ENCODE data around the gene SLC7A7. TPM values are rescaled to one million over a fixed set of nuclear protein-coding genes. Genes with fewer than 3 reads are reported as not detected.

The SLC7A7 gene
- total and polyA plus RNA-seq, 2 of the 13 experiments (the other 11 are each of a cell fraction or from before 2014, with no cell fraction given) = 0.13 to 0.63 TPM

DNA sequence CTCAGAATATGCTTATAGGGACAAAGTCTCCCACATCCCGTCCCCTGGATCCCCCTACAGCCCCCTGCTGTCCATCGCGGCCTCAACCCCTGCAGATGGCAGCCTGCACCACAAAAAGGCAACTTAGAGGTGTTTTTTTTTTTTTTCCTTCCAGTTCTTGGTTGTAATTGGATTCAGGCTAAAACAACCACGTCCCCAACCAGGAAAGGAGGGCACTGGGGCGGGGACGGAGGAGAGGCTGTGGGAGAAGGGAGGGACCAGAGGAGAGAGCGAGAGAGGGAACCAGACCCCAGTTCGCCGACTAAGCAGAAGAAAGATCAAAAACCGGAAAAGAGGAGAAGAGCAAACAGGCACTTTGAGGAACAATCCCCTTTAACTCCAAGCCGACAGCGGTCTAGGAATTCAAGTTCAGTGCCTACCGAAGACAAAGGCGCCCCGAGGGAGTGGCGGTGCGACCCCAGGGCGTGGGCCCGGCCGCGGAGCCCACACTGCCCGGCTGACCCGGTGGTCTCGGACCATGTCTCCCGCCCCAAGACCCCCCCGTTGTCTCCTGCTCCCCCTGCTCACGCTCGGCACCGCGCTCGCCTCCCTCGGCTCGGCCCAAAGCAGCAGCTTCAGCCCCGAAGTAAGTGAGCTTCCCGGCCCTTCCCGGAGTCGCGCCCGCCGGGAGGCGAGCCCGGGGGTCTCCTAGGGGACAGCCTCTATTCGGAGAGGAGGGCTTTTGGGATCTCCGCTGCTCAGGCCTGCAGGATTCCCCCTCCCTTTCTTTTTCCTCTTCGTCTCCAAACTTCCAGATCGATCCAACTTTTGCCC lies 21.3 kb upstream of the SLC7A7 start, which contains the start of gene MMP14 (continued):
- TF ChIP-seq, protein P1, sequence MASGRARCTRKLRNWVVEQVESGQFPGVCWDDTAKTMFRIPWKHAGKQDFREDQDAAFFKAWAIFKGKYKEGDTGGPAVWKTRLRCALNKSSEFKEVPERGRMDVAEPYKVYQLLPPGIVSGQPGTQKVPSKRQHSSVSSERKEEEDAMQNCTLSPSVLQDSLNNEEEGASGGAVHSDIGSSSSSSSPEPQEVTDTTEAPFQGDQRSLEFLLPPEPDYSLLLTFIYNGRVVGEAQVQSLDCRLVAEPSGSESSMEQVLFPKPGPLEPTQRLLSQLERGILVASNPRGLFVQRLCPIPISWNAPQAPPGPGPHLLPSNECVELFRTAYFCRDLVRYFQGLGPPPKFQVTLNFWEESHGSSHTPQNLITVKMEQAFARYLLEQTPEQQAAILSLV (CRISPR knock-in tag; IDR thresholded peaks at IDR 0.05; ENCODE audit: borderline replicate concordance) = no peak
- TF ChIP-seq NFYB (CRISPR knock-in tag; IDR thresholded peaks at IDR 0.05) = no peak
- TF ChIP-seq ZNF382 (CRISPR knock-in tag; IDR thresholded peaks at IDR 0.05; ENCODE audit: borderline replicate concordance) = no peak
- TF ChIP-seq, protein P2, sequence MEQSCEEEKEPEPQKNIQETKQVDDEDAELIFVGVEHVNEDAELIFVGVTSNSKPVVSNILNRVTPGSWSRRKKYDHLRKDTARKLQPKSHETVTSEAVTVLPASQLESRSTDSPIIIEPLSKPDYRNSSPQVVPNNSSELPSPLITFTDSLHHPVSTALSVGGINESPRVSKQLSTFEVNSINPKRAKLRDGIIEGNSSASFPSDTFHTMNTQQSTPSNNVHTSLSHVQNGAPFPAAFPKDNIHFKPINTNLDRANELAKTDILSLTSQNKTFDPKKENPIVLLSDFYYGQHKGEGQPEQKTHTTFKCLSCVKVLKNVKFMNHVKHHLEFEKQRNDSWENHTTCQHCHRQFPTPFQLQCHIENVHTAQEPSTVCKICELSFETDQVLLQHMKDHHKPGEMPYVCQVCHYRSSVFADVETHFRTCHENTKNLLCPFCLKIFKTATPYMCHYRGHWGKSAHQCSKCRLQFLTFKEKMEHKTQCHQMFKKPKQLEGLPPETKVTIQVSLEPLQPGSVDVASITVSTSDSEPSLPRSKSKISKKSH (CRISPR knock-in tag; IDR thresholded peaks at IDR 0.05; ENCODE audit: borderline replicate concordance) = no peak
- TF ChIP-seq, protein P3, sequence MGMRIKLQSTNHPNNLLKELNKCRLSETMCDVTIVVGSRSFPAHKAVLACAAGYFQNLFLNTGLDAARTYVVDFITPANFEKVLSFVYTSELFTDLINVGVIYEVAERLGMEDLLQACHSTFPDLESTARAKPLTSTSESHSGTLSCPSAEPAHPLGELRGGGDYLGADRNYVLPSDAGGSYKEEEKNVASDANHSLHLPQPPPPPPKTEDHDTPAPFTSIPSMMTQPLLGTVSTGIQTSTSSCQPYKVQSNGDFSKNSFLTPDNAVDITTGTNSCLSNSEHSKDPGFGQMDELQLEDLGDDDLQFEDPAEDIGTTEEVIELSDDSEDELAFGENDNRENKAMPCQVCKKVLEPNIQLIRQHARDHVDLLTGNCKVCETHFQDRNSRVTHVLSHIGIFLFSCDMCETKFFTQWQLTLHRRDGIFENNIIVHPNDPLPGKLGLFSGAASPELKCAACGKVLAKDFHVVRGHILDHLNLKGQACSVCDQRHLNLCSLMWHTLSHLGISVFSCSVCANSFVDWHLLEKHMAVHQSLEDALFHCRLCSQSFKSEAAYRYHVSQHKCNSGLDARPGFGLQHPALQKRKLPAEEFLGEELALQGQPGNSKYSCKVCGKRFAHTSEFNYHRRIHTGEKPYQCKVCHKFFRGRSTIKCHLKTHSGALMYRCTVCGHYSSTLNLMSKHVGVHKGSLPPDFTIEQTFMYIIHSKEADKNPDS (CRISPR knock-in tag; IDR thresholded peaks at IDR 0.05) = no peak
- TF ChIP-seq MEIS2 (CRISPR knock-in tag; IDR thresholded peaks at IDR 0.05) = 0 out of 2 replicates have a peak, but pooled peaks have one; percentile 36
- TF ChIP-seq ZNF432 (CRISPR knock-in tag; IDR thresholded peaks at IDR 0.05; ENCODE audit: borderline replicate concordance) = no peak
- TF ChIP-seq MTF2 (CRISPR knock-in tag; IDR thresholded peaks at IDR 0.05; ENCODE audit: borderline replicate concordance) = 0 out of 2 replicates have a peak, but pooled peaks have one; percentile 10
- TF ChIP-seq ZNF724P (CRISPR knock-in tag; IDR thresholded peaks at IDR 0.05; ENCODE audit: borderline replicate concordance) = 0 out of 2 replicates have a peak, but pooled peaks have one; percentile 42
- TF ChIP-seq, protein P4, sequence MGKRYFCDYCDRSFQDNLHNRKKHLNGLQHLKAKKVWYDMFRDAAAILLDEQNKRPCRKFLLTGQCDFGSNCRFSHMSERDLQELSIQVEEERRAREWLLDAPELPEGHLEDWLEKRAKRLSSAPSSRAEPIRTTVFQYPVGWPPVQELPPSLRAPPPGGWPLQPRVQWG (CRISPR knock-in tag; IDR thresholded peaks at IDR 0.05; ENCODE audit: borderline replicate concordance, low read depth) = no peak
- no peak for TF ChIP-seq ARNT (IDR thresholded peaks at IDR 0.05)
- TF ChIP-seq KMT2B (CRISPR knock-in tag; IDR thresholded peaks at IDR 0.05) = no peak
- no peak for TF ChIP-seq HOXD1 (CRISPR knock-in tag; IDR thresholded peaks at IDR 0.05)
- TF ChIP-seq, protein P5, sequence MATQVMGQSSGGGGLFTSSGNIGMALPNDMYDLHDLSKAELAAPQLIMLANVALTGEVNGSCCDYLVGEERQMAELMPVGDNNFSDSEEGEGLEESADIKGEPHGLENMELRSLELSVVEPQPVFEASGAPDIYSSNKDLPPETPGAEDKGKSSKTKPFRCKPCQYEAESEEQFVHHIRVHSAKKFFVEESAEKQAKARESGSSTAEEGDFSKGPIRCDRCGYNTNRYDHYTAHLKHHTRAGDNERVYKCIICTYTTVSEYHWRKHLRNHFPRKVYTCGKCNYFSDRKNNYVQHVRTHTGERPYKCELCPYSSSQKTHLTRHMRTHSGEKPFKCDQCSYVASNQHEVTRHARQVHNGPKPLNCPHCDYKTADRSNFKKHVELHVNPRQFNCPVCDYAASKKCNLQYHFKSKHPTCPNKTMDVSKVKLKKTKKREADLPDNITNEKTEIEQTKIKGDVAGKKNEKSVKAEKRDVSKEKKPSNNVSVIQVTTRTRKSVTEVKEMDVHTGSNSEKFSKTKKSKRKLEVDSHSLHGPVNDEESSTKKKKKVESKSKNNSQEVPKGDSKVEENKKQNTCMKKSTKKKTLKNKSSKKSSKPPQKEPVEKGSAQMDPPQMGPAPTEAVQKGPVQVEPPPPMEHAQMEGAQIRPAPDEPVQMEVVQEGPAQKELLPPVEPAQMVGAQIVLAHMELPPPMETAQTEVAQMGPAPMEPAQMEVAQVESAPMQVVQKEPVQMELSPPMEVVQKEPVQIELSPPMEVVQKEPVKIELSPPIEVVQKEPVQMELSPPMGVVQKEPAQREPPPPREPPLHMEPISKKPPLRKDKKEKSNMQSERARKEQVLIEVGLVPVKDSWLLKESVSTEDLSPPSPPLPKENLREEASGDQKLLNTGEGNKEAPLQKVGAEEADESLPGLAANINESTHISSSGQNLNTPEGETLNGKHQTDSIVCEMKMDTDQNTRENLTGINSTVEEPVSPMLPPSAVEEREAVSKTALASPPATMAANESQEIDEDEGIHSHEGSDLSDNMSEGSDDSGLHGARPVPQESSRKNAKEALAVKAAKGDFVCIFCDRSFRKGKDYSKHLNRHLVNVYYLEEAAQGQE (IDR thresholded peaks at IDR 0.05; ENCODE audit: borderline replicate concordance in 1 of 2, low read depth in 1 of 2, low read length in 2 of 2) = no peak
- TF ChIP-seq ZNF557 (CRISPR knock-in tag; IDR thresholded peaks at IDR 0.05) = no peak
- no peak for TF ChIP-seq SMAD3 (CRISPR knock-in tag; IDR thresholded peaks at IDR 0.05)
- TF ChIP-seq EP300 (IDR thresholded peaks at IDR 0.05; ENCODE audit: low read depth in 2 of 2, low read length in 2 of 2) = no peak
- no peak for TF ChIP-seq EP300 (CRISPR knock-in tag; IDR thresholded peaks at IDR 0.05; ENCODE audit: borderline replicate concordance)
- no peak for TF ChIP-seq NFE2 (CRISPR knock-in tag; IDR thresholded peaks at IDR 0.05)
- TF ChIP-seq HNRNPK (IDR thresholded peaks at IDR 0.05; ENCODE audit: low read depth, low read length, poor library complexity, severe bottlenecking) = no peak
- TF ChIP-seq ZNF678 (CRISPR knock-in tag; IDR thresholded peaks at IDR 0.05) = no peak

All from HepG2 (cell line).